ENCODE results near the gene ATP10A.

The ATP10A gene

GRCh38 chr15:25852661-25853524, 10.2 kb downstream of the ATP10A start:
- H3K4me3 ChIP-seq (IDR thresholded peaks at IDR 0.05; ENCODE audit: insufficient read depth, low read depth, low read length), result no peak overlapping the region
- H4K20me1 ChIP-seq (ENCODE audit: insufficient read depth), result no peaks in the 10 kb centered on the region
- no peaks in the 10 kb centered on the region for H3K27me3 ChIP-seq (ENCODE audit: insufficient read depth, low read depth)
- no peaks in the 10 kb centered on the region for H3K36me3 ChIP-seq (ENCODE audit: insufficient read depth)
- H3K4me1 ChIP-seq (ENCODE audit: low read depth, poor library complexity, severe bottlenecking), result no peaks in the 10 kb centered on the region
- no peak overlapping the region for H3K9ac ChIP-seq
- no peak overlapping the region for H2AFZ ChIP-seq (ENCODE audit: low read depth)
- H3K27ac ChIP-seq, result no peak overlapping the region
- no peak overlapping the region for H3K4me2 ChIP-seq
- no peak for TF ChIP-seq CTCF (conservative IDR thresholded peaks at IDR 0.05; ENCODE audit: low read depth, low read length)
- no peaks in the 10 kb centered on the region for H3K79me2 ChIP-seq (ENCODE audit: insufficient read depth, low read depth)

GRCh38 chr15:25852027-25852426, 11.1 kb downstream of the ATP10A start:
- Histone ChIP-seq H3K9ac (no peak overlapping the region), H3K4me2 (no peak overlapping the region), H3K27ac (no peak overlapping the region), H3K27me3 (ENCODE audit: insufficient read depth, low read depth) (no peaks in the 10 kb centered on the region), H3K79me2 (ENCODE audit: insufficient read depth, low read depth) (no peaks in the 10 kb centered on the region), H2AFZ (ENCODE audit: low read depth) (no peak overlapping the region), H3K4me3 (IDR thresholded peaks at IDR 0.05; ENCODE audit: insufficient read depth, low read depth, low read length) (no peak overlapping the region), H3K36me3 (ENCODE audit: insufficient read depth) (no peaks in the 10 kb centered on the region), H4K20me1 (ENCODE audit: insufficient read depth) (no peaks in the 10 kb centered on the region), H3K4me1 (ENCODE audit: low read depth, poor library complexity, severe bottlenecking) (no peaks in the 10 kb centered on the region)
- TF ChIP-seq CTCF (conservative IDR thresholded peaks at IDR 0.05; ENCODE audit: low read depth, low read length), result no peak

GRCh38 chr15:25850154-25851111, 12.7 kb downstream of the ATP10A start:
- Histone ChIP-seq H2AFZ (ENCODE audit: low read depth) (no peak overlapping the region), H3K9ac (no peak overlapping the region), H3K27ac (no peak overlapping the region), H3K4me1 (ENCODE audit: low read depth, poor library complexity, severe bottlenecking) (no peaks in the 10 kb centered on the region), H3K36me3 (ENCODE audit: insufficient read depth) (no peaks in the 10 kb centered on the region), H3K4me2 (no peak overlapping the region), H3K4me3 (IDR thresholded peaks at IDR 0.05; ENCODE audit: insufficient read depth, low read depth, low read length) (no peak overlapping the region), H4K20me1 (ENCODE audit: insufficient read depth) (no peaks in the 10 kb centered on the region), H3K27me3 (ENCODE audit: insufficient read depth, low read depth) (no peaks in the 10 kb centered on the region), H3K79me2 (ENCODE audit: insufficient read depth, low read depth) (no peaks in the 10 kb centered on the region)
- TF ChIP-seq CTCF (conservative IDR thresholded peaks at IDR 0.05; ENCODE audit: low read depth, low read length), result no peak

- Histone ChIP-seq H3K27me3 (ENCODE audit: insufficient read depth, low read depth) (no peaks in the 10 kb centered on the region), H3K9ac (no peak overlapping the region), H3K4me2 (no peak overlapping the region), H3K4me3 (IDR thresholded peaks at IDR 0.05; ENCODE audit: insufficient read depth, low read depth, low read length) (no peak overlapping the region), H3K27ac (no peak overlapping the region), H3K36me3 (ENCODE audit: insufficient read depth) (no peaks in the 10 kb centered on the region), H2AFZ (ENCODE audit: low read depth) (no peak overlapping the region), H3K79me2 (ENCODE audit: insufficient read depth, low read depth) (no peaks in the 10 kb centered on the region), H4K20me1 (ENCODE audit: insufficient read depth) (no peaks in the 10 kb centered on the region), H3K4me1 (ENCODE audit: low read depth, poor library complexity, severe bottlenecking) (no peaks in the 10 kb centered on the region)
- TF ChIP-seq CTCF (conservative IDR thresholded peaks at IDR 0.05; ENCODE audit: low read depth, low read length), result no peak
Measured at GRCh38 chr15:25849157-25849921, 13.8 kb downstream of the ATP10A start.
